HG02588 (cell line): Measurements from ENCODE around the gene AKNAD1.

ENCODE experiments used
- ATAC-seq: cut with Tn5 transposase; IDR thresholded peaks from one replicate; pipeline ENCODE4 v1.9.1; 2021; ENCODE audit warnings: mild to moderate bottlenecking, moderate library complexity; ENCODE audit not compliant: unreplicated experiment

The AKNAD1 gene

GRCh38 chr1:108832929-108833328, 24.0 kb downstream of the AKNAD1 start:
- no peak for ATAC-seq

- no peak for ATAC-seq
These were observed 25.7 kb downstream of the AKNAD1 start for GRCh38 chr1:108831225-108831624.

GRCh38 chr1:108830119-108831008, 26.5 kb downstream of the AKNAD1 start:
- ATAC-seq, result no peak

- ATAC-seq, result no peak
These were observed 27.4 kb downstream of the AKNAD1 start for GRCh38 chr1:108829498-108829916.

GRCh38 chr1:108828074-108828961, 28.6 kb downstream of the AKNAD1 start:
- peak; percentile 53 for ATAC-seq

GRCh38 chr1:108826081-108826635, 30.7 kb downstream of the AKNAD1 start:
- ATAC-seq, result no peak

- ATAC-seq, result no peak
These were observed 32.8 kb downstream of the AKNAD1 start for GRCh38 chr1:108824051-108824450.

- no peak for ATAC-seq
These were observed 33.3 kb downstream of the AKNAD1 start for GRCh38 chr1:108823632-108824031.

- no peak for ATAC-seq
These were observed 37.0 kb downstream of the AKNAD1 start for GRCh38 chr1:108819878-108820277.

- ATAC-seq, result no peak
These were observed 39.1 kb downstream of the AKNAD1 start for GRCh38 chr1:108817811-108818210.

GRCh38 chr1:108817016-108817415, 39.9 kb downstream of the AKNAD1 start:
- no peak for ATAC-seq

GRCh38 chr1:108816049-108816893, 40.6 kb downstream of the AKNAD1 start:
- ATAC-seq, result no peak

GRCh38 chr1:108815566-108815965, 41.3 kb downstream of the AKNAD1 start:
- no peak for ATAC-seq

GRCh38 chr1:108814343-108815125, 42.4 kb downstream of the AKNAD1 start:
- ATAC-seq, result no peak

GRCh38 chr1:108813326-108813725, 43.6 kb downstream of the AKNAD1 start:
- ATAC-seq, result no peak

- ATAC-seq, result no peak
These were observed 45.3 kb downstream of the AKNAD1 start for GRCh38 chr1:108811611-108812010.

GRCh38 chr1:108808438-108808837, 48.5 kb downstream of the AKNAD1 start:
- no peak for ATAC-seq

GRCh38 chr1:108803548-108803947, 53.3 kb downstream of the AKNAD1 start:
- no peak for ATAC-seq

GRCh38 chr1:108801101-108801500, 55.8 kb downstream of the AKNAD1 start:
- ATAC-seq, result no peak

- ATAC-seq, result no peak
These were observed 57.9 kb downstream of the AKNAD1 start for GRCh38 chr1:108799001-108799400.
